ENCODE results near the gene STARD10.
"Not testable (repeated sequence)": the region's sequence is repeated elsewhere in the genome, so short reads cannot be mapped to it uniquely, and the experiment has no call there.

STARD10 gene

DNA sequence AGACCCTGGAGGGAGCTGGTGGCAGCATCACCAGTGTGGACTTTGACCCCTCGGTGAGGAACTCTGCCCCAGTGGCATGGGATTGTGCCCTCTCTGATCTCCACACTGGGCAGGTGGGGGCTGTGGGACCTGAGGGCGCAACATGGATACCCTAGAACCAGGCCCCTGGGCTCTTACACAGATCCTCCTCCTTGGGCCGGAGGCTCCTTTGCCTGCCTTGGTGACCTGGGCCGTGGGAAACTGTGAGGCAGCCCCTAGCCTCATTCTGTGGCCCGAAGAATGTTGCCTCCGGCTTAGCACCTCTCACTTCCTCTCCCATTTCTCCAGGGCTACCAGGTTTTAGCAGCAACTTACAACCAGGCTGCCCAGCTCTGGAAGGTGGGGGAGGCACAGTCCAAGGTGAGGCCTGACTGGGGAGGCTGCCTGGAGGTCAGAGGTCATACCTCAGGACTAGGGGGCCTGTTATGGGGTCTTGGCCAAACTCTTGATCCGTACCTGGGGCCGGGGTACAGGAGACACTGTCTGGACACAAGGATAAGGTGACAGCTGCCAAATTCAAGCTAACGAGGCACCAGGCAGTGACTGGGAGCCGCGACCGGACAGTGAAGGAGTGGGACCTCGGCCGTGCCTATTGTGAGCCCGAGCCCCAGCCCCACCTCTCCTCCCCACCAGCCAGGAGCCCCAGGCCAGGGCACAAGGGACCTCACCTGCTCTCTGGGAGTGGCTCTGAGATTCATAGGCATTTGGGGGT is 32.5 kb upstream of the STARD10 start:
- no peak for DNase-seq (ENCODE audit: low read depth in 2 of 2)

GRCh38 chr11:72825661-72826060 is 31.8 kb upstream of the STARD10 start:
- no peak for DNase-seq (ENCODE audit: low read depth in 2 of 2)

GRCh38 chr11:72824811-72825505 is 31.1 kb upstream of the STARD10 start:
- no peak for DNase-seq (ENCODE audit: low read depth in 2 of 2)

DNA sequence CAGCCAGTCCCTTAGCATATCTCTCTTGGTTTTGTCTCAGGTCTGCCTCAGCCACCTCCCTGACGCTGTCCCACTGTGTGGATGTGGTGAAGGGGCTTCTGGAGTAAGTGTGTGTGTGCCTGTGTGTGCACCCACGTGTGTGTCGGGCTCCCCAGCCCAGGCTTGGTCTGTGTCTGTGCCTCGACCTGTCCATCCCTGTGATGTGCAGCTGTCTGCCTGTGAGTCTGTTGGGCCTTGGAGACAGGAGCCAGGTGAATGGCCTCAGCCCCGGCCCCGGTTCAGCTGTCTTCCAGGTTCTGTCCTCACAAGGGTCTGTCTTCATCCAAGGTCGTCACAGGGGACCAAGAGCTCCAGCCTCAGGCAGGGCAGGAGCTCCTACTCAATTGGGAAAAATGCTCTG is 30.2 kb upstream of the STARD10 start:
- DNase-seq (ENCODE audit: low read depth in 2 of 2) = no peak

DNA sequence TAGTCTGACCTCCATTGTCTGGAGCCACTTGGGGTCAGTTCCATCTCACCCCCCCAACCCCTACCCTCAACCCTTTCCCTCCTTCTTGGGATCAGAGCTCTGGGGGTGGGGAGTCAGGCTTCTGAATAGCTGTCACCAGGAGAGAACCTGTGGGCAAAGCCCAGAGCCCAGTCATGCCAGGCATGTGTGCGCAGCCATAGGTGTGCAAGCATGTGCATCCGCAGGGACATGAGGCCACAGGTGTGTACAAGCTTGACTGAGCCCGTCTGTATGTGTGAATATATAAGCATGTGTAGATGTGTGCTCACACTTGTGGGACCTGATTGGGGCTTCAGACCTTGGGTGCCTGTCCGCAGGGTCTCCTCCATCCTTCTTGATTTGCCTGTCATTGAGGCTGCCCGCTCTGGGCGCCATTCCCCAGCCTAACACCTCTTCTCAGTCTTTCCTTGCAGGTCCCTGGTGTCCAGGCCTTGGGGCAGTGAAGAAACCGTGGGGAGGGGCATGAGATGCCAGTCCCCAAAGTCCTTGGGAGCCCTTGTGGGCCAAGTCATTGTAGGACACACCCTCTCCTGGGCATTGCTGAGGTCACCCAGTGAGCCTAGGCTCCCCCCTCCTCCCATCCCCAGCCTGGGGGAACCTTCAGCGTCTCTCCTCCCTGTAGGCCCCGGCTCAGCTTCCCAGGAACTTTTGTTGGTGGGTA is 29.4 kb upstream of the STARD10 start:
- DNase-seq (ENCODE audit: low read depth in 2 of 2) = no peak

- peak; percentile 48 to 84 for DNase-seq (ENCODE audit: low read depth in 2 of 2)
These were observed 28.3 kb upstream of the STARD10 start for GRCh38 chr11:72821920-72822799.

DNA sequence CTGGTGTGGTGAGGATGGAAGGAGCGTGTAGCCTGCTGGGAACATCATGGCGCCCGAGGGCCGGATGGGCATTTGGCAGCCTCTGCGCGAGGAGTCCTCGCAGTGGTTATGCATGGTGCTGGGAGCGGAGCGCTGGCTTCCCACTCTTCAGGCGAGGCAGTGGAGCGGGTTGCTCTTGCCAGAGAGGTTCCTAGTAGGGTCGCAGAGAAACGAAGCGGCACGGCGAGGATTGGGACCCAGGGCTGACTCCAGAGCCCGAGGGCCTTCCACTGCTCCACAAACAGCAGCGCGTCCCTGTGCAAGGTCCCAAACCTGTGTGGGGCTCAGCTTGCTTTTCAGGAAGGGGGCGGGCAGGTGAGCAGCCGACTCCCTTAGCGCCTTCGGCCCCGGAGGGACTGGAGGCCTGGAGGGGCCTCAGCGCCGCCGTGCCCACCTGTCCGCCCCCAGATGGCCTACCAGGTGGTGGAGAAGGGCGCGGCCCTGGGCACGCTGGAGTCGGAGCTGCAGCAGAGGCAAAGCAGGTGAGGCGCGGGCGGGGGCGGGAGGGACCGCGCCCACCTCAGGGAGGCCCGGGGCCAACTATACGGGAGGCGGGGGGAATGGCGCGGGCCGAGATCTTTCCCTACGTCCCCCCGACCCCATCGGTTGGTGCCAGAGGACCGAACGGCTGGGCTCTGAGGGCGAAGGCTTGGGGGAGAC is 27.5 kb upstream of the STARD10 start:
- DNase-seq (ENCODE audit: low read depth in 2 of 2) = no peak

- no peak for DNase-seq (ENCODE audit: low read depth in 2 of 2)
These were observed 26.7 kb upstream of the STARD10 start for GRCh38 chr11:72820439-72821139.

DNA sequence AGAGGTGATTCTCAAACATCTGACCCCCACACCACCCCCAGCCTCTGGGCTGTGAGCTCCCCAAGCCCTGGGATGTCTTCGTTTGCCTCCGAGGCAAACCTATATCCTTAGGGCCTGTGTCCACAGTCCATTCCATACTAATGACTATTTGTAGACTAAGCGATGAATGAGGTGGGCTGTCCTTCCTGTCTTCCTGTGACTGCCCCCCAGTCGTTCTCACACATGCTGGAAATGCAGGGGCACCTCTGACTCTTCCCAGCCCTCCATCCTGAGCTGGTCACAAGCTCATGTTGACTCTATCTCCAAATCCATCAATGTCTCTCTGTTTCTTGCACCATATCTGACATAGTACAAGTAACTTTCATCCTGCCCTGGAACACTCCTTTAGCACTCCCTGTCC is 25.1 kb upstream of the STARD10 start:
- no peak for DNase-seq (ENCODE audit: low read depth in 2 of 2)

DNA sequence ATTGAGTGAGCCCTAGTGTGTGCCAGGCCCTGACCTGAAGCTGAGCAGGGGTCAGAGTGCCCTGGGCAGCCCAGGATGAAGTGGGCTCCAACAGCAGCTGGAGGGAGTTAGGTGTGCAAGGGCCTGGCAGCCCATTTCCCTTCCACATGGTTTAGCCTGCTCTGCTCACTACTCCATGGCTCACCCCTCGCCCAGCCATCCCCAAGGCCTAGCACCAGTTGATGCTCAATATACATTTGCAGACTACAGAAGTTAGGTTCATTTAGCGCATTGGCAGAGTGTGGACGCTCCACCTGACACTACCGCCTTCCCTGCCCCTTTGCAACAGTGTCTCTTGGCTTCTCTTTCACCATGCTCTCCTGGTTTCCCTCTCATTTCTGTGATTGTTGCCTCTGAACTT is 24.1 kb upstream of the STARD10 start:
- no peak for DNase-seq (ENCODE audit: low read depth in 2 of 2)

DNA sequence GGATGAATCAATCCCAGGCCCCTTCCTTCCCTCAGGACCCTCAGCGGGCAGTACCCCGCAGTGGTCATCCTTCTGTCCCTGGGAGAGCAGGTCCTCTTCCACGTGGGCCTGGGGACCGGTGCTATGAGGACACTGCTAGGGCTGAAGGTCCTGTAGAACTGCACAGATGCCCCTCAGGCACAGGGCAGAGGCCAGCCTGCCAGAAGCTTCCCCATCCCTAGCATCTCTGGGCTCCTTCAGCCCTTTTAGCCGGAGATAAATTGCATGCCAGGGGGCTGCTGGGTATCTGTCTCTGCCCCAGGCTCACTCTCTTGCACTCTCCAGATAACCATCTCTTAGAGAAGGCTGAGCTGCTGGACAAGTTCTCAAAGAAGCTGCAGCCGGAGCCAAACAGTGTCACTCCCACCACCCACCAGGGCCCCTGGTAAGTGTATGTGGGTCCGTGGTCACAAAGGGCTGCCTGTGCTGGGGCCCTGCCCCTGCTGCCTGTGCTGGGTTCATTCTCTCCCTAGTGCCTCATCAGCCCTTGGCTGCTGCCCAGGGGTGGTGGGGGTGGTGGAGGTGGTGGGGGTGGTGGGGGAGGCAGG is 22.6 kb upstream of the STARD10 start:
- no peak for DNase-seq (ENCODE audit: low read depth in 2 of 2)

GRCh38 chr11:72815110-72815618 is 21.3 kb upstream of the STARD10 start:
- no peak for DNase-seq (ENCODE audit: low read depth in 2 of 2)

GRCh38 chr11:72814286-72815109 is 20.7 kb upstream of the STARD10 start, which contains the start of gene ATG16L2:
TSS of gene ATG16L2 (plus strand) at chr11:72814411. CDS start at chr11:72814446, 35 bp downstream.
- DNase-seq (ENCODE audit: low read depth in 2 of 2) = peak; percentile 72 to 85

DNA sequence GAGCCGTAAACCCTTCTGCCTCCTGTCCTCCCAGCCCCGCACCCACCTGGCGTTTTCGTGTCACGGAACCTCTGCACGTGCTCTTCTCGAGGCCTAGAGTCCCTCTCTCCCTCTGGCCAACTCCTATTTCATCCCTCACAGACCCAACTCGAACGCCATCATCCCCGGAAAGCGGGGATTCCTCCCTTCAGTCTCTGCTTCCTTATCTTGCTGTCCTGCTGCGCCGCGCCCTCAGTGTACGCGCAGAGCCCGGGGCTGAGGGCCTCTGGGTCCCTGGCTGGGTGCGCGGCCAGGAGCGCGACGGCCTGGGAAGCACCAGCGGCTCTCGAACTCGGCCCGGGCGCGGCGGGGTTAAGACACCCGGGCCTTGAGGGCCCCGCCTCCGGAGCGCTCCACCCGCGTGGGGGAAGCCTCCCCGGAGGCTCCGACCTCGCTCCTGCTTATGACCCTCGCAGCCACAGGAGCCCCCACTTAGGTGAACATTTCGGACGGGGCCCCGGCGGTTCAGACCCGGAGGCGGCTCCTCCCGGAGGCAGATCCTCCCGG is 20.0 kb upstream of the STARD10 start:
- DNase-seq (ENCODE audit: low read depth in 2 of 2) = peak; percentile 64 to 74

DNA sequence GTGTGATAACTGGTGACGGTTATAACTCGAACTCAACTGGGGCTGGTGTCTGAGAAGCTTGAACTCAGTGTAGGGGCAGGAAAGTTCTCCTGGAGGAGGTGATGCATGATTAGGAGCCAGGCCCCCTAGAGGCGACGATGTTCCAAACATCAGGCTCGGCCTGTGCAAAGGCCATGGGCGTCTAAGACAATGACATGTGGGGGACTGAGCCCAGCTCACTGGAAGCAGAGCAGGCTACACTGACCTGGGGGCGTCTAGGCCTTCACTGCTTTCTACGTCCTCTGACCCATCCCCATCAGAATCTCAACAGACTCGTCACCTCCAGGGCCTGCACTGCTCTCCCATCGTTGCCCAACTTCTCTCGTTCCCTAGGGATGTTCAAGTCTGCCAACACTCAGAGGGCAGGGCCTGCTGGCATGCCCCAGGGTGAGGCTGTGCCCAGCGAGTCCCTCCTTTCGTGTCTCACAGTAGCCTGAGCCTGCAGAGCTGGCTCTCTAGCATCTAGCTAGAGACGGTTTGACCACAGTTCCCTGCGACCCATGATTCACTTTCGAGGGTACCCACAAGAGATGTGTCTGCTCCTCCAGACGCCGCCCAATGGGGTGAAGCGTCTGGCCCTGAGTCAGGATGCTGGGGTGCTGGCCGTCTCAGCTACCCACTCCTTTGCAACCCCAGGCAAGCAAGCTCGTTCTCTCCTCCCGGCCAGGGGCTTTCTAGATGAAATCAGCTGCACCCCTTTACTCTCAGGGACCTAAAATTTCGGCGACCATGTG is 19.3 kb upstream of the STARD10 start:
- peak; percentile 72 to 74 for DNase-seq (ENCODE audit: low read depth in 2 of 2)

DNA sequence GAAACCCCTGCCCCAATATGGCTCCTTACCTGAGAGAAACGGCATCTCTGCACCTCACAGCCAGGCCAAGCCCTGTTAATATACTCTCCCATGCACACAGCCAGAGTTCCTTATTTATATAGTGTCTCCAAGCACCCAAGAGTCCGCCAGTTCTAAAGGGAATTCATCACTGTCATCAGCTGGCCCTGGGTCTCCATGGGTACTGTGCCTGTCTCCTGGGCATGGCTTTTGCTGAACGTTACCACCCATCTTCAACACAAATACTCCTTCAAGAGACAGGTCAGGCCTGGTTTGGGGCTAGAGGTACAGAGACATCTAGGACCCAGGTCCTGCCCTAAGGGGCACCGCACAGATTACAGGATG is 18.7 kb upstream of the STARD10 start:
- no peak for DNase-seq (ENCODE audit: low read depth in 2 of 2)

DNA sequence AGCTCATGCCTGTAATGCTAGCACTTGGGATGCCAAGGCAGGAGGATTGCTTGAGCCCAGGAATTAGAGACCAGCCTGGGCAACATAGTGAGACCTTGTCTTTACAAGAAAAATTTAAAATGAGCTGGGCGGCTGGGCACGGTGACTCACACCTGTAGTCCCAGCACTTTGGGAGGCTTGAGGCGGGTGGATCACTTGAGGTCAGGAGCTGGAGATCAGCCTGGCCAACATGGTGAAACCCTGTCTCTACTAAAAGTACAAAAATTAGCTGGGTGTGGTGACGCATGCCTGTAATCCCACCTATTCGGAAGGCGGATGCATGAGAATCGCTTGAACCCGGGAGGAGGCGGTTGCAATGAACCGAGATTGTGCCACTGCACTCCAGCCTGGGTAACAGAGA is 17.8 kb upstream of the STARD10 start:
- DNase-seq (ENCODE audit: low read depth in 2 of 2) = not testable (repeated sequence)

DNA sequence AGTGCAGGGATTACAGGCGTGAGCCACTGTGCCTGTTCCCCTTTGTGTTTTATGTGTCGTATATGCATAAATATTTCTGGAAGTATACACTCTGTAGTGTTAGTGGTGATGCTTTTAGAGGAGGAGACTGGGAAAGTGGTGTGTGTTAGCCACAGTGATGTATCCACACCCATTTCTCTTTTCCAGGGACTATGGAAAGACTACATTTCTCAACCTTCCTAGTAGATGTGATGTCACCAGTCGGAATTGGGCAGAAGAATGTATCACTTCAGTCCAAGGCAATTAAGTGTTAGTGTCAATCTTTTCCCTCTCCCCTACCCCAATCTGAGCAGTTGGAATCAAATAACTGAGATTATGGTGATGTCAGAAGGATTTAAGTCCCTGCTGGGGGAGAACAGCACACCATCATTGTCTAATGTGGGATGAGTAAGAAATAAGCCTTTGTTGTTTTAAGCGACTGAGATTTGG is 14.5 kb upstream of the STARD10 start:
- no peak for DNase-seq (ENCODE audit: low read depth in 2 of 2)
